GM13976 (cell line): ENCODE measurements around the gene RAB11FIP4.

ENCODE experiments used
- DNase-seq: peaks from one replicate; pipeline ENCODE4 v3.0.0; 2012; ENCODE audit warnings: low spot score
- in situ Hi-C: fragments of 300-500 bp; cut with MboI; formaldehyde crosslinking; loops from one replicate; pipeline ENCODE4 v1.12.0; 2022; ENCODE audit warnings: low sequenced_read_pairs, mixed read lengths, inconsistent platforms; ENCODE audit not compliant: unreplicated experiment
- TF ChIP-seq, protein P1 (sequence below): IDR thresholded peaks from 2 replicates; pipeline ENCODE4 v1.5.1; 2012; ENCODE audit warnings: borderline replicate concordance, mild to moderate bottlenecking; ENCODE audit not compliant: insufficient read depth; ENCODE audit errors: extremely low read depth, missing control alignments, control extremely low read depth

The RAB11FIP4 gene

DNA sequence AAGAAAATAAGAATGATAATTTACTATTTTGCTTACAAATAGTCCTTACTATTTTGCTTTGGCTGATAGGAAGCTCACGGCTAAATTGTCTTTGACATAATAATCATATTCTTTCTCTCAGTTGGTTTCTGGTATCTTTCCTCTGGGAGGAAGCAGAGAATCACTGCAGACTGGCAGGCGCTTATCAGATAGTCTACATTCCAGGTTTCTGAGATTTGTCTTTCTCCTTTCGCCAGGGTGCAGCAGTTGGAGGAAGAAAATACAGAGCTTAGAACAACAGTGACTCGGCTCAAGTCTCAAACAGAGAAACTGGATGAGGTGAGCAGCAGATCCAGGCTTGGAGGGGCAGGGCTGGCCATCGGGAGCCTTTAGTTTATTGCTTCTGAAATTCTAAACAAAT lies 136.1 kb downstream of the RAB11FIP4 start:
- TF ChIP-seq, protein P1, sequence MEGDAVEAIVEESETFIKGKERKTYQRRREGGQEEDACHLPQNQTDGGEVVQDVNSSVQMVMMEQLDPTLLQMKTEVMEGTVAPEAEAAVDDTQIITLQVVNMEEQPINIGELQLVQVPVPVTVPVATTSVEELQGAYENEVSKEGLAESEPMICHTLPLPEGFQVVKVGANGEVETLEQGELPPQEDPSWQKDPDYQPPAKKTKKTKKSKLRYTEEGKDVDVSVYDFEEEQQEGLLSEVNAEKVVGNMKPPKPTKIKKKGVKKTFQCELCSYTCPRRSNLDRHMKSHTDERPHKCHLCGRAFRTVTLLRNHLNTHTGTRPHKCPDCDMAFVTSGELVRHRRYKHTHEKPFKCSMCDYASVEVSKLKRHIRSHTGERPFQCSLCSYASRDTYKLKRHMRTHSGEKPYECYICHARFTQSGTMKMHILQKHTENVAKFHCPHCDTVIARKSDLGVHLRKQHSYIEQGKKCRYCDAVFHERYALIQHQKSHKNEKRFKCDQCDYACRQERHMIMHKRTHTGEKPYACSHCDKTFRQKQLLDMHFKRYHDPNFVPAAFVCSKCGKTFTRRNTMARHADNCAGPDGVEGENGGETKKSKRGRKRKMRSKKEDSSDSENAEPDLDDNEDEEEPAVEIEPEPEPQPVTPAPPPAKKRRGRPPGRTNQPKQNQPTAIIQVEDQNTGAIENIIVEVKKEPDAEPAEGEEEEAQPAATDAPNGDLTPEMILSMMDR: no peak
- in situ Hi-C loops: no loop called here
- DNase-seq: no peak

DNA sequence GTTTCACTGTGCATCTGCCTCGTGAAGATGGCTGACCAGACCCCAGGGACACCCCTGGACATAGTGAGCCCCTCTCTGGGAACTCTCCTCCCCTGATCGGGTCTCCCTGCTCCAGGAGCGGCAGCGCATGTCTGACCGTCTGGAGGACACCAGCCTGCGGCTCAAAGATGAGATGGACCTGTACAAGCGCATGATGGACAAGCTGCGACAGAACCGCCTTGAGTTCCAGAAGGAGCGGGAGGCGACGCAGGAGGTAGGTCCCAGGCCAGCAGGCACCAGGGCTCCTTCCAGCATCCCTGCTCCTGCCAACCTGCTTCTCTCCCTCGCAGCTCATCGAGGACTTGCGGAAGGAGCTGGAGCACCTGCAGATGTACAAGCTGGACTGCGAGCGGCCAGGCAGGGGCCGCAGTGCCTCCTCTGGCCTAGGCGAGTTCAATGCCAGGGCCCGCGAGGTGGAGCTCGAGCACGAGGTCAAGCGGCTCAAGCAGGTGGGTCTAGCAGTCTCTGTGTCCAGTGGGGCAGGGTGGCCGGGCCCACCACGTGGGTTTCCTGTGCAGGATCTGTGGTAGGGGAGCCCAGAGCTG lies 136.9 kb downstream of the RAB11FIP4 start:
- DNase-seq: no peak
- in situ Hi-C loops: no loop called here
- TF ChIP-seq, protein P1: no peak

DNA sequence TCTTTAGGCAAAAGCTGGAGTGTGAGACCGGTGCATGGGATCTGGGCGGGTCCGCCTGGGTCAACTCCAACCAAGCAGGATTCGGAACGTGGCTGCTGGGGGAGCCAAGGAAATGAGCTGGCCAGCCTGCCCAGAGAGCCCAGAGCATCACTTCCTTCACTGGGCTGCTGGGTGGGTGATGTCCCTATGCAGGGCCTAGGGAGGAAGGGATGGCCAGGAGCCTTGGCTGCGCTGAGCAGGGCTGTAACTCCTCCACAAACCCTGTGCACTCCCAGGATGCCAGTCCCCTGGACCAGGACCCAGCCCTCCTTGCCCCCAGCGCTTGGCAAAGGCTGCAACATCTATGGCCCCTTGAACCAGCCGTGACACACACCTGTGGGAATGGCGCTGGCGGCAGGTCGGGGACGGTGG lies 138.4 kb downstream of the RAB11FIP4 start:
- TF ChIP-seq, protein P1: no peak
- in situ Hi-C loops: no loop called here
- DNase-seq: no peak

DNA sequence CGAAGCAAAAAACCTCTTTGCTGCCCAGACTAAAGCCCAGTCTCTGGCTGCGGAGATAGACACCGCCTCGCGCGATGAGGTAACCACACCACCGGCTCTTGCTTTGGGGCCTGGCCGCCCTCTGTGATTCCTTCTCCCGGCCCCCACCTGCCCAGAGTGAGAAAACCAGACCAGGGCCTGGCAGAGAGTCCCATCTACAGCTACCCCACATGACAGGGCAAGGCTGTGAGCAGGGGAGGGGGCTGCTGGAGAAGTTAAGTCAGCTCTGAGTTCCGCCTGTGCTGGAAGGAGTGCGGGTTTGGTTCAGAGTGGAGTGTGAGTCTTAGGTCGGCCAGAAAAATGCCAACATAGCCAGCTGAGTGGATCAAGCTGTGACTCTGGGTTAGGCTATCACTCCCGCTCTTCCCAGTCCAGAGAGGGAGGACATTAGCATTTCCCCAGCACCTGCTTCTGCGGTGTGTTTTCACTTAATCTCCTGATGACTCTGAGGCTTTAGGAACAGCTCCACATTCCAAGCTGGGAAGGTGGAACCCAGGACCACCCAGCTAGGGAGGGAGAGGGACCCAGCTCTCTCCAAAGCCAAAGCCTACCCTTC lies 139.0 kb downstream of the RAB11FIP4 start:
- TF ChIP-seq, protein P1: no peak
- DNase-seq: no peak
- in situ Hi-C loops: no loop called here

DNA sequence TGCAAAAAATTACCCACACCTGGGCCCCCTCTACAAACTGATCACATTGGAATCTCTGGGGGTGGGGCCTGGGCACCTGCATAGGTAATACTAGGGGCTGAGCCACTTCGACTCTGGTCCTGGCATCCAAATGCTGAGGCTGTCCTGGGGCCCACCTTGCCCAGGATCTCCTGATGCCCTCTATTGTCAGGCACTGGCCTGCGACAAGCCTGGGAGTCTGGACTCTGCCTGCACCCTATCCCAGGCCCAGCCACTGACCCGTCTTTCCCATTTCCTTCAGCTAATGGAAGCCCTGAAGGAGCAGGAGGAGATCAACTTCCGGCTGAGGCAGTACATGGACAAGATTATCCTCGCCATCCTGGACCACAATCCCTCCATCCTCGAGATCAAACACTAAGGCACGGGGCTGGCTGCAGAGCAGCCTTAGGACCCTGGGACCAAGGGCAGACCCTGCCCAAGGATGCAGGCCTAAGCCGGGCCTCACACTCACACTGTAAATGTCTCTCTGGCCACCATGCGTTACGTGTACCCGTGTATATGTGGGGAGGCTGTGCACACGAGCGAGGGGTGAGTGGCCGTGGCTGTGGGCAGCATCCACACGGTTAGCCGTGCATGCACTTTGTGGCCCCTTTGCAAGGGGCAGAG lies 140.0 kb downstream of the RAB11FIP4 start:
- in situ Hi-C loops: no loop called here
- TF ChIP-seq, protein P1: no peak

DNA sequence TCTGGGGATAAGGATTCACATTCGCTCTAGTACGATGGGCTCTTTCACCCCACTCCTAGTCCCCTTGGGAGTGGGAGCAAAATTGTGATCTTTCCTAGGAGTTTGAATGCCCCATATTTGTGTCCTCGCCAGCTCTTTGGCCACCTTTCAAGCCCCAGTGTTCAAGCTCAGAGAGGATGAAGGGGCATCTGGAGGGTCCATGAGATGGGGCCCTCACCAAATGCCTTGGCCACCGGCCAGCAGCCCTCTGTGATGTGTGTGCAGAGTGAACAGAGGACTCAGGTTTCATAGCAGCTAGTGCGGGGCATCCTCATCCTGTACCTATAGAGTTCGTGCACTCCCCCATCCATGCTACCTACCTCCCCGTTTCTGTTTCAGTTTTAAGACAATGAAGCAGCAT lies 140.6 kb downstream of the RAB11FIP4 start:
- TF ChIP-seq, protein P1: no peak
- no peak for DNase-seq

More for the DNA sequence above, 140.0 kb downstream of the RAB11FIP4 start:
- no peak for DNase-seq

More for the DNA sequence above, 140.6 kb downstream of the RAB11FIP4 start:
- in situ Hi-C loops: no loop called here
